Peyer's patch (tissue), 4 donors: ENCODE measurements around the gene POC1A. TPM values are rescaled to one million over a fixed set of nuclear protein-coding genes. Genes with fewer than 3 reads are reported as not detected.

Source experiments
- DNase-seq, 3 donors: peaks; one replicate each; pipeline ENCODE4 v3.0.0-alpha.2; 2017 to 2019
- H3K27ac ChIP-seq, 4 donors: fragments of 200-600 bp; sonication (generic); one replicate each; pipeline ENCODE4 v1.5.1; 2016 to 2019
- H3K27me3 ChIP-seq, 2 donors: fragments of 200-600 bp; sonication (generic); one replicate each; pipeline ENCODE4 v1.5.1; 2019
- H3K36me3 ChIP-seq, 3 donors: fragments of 200-600 bp; sonication (generic); one replicate each; pipeline ENCODE4 v1.5.1; 2016 to 2019
- H3K4me1 ChIP-seq, 4 donors: fragments of 200-600 bp; sonication (generic); one replicate each; pipeline ENCODE4 v1.5.1; 2016 to 2019
- H3K4me3 ChIP-seq, 4 donors: fragments of 200-600 bp; sonication (generic); 1 replicate in 3 of 4; 2 replicates in 1 of 4; pipeline ENCODE4 v1.5.1; 2016 to 2019; ENCODE audit warnings: mild to moderate bottlenecking in 1 of 4
- H3K9me3 ChIP-seq, 4 donors: fragments of 200-600 bp; sonication (generic); one replicate each; pipeline ENCODE4 v1.5.1; 2016 to 2019; ENCODE audit warnings: mild to moderate bottlenecking in 1 of 4
- POLR2A ChIP-seq, 2 donors: fragments of 450-650 bp; IDR thresholded peaks; one replicate each; pipeline ENCODE4 v1.5.1; 2017; ENCODE audit warnings: antibody characterized with exemption in 2 of 2, mild to moderate bottlenecking in 2 of 2, moderate library complexity in 2 of 2
- total RNA-seq, 4 donors: library from RNA; depleted of rRNA; stranded (reverse); fragments of >200 nt; gene quantifications; one replicate each; pipeline ENCODE4 v1.1.0, GENCODE V29; 2016
- TF ChIP-seq, protein P1 (sequence below), 6 experiments: fragments of 450-650 bp in 4 of 6; fragments of 200-600 bp in 2 of 6; sonication (generic) in 1 of 6; IDR thresholded peaks; one replicate each; pipeline ENCODE4 v1.5.1; 2017 to 2019; ENCODE audit warnings: antibody characterized with exemption in 6 of 6, mild to moderate bottlenecking in 3 of 6, moderate library complexity in 1 of 6

The POC1A gene
- total RNA-seq, 4 donors from 2014 or later: 3.4 to 9.3 (median 6.5) TPM

DNA sequence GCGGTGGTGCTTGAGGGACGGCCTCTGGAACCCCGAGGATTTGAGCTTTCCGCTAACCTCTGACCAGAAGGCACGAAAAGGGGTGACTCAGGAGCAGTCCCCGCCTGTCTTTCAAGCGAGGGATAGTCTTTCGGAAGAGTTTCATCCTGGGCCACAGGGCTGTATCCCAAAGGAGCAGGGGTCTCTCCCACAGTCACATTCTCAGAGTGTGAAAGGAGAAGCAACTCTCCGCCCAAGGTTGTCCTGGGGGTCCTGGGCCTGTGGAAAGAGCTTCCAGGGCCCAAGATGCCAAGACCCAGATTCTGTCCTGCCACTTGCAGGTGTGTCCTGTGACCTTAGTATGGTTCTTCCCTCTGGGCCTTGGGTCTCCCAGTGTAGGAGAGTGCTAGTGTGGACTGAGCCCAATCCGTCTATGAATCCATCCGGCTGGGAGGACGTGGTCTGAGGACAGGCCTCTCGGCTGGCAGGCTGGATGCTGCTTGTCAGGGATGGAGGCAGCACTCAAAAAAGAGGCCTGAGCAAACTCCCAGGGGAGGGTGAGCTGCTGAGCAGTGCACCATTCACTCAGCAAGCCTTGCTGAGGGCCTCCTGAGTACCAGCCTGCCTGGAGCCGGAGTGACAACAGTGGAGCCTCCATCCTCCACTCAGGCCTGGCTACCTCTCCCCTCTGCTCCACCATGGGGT, 96.3 kb downstream of the POC1A start:
- H3K27ac ChIP-seq: peak overlapping the region; percentile 38 to 91 (median 70)
- DNase-seq: no peak
- no peaks in the 10 kb centered on the region for H3K9me3 ChIP-seq
- H3K36me3 ChIP-seq: peaks cover 0 to 6% (median 0%) of the 10 kb centered on the region in 3 donors
- TF ChIP-seq, protein P1, sequence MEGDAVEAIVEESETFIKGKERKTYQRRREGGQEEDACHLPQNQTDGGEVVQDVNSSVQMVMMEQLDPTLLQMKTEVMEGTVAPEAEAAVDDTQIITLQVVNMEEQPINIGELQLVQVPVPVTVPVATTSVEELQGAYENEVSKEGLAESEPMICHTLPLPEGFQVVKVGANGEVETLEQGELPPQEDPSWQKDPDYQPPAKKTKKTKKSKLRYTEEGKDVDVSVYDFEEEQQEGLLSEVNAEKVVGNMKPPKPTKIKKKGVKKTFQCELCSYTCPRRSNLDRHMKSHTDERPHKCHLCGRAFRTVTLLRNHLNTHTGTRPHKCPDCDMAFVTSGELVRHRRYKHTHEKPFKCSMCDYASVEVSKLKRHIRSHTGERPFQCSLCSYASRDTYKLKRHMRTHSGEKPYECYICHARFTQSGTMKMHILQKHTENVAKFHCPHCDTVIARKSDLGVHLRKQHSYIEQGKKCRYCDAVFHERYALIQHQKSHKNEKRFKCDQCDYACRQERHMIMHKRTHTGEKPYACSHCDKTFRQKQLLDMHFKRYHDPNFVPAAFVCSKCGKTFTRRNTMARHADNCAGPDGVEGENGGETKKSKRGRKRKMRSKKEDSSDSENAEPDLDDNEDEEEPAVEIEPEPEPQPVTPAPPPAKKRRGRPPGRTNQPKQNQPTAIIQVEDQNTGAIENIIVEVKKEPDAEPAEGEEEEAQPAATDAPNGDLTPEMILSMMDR (IDR thresholded peaks at IDR 0.05): no peak
- no peak for TF ChIP-seq POLR2A (IDR thresholded peaks at IDR 0.05)
- H3K4me1 ChIP-seq: peaks cover 0 to 34% (median 23%) of the 10 kb centered on the region in 4 donors
- H3K4me3 ChIP-seq: peak overlapping the region; percentile 13 to 82 (median 66)
- no peaks in the 10 kb centered on the region for H3K27me3 ChIP-seq

DNA sequence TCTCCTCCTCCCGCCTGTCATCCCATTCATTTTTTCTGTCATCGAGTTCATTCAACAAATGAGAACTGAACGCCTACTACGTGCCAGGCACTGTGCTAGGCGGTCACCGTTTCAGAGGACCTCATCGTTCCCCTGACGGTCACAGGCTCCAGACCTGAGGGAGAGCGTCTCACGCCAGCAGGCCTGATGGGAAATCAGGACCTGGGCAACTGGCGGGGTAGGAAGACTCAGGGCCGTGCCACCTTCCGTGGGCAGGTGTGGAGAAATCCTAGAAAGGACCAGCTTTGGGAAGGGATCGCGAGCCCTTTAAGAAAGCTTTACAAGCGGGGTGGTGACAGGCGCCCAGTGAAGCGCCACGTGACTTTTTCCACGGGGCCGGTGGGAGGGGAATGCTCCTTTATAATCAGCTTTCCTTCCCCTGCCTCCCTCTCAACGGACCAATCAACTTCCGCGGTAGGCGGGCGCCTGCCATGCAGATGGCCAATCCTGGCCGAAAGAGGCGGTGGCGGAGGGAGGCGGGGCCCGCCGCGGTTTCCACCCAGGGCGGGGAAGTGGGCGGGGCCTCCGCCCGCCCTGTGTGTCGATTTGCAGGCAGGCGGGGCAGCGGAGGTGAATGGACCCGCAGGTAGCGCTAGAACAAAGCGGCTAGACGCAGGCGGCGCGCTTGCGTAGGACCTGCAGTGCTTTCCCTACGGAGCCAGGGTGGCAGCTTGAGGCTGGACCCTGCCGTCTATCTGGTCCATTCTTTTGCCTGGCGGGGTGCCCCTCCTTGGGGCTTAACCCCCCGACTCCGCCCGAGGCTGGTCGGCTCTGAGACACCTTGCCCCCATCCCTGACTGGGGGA, 97.0 kb downstream of the POC1A start:
- DNase-seq: peak; percentile 99 to 100 (median 100)
- H3K4me1 ChIP-seq: peaks cover 2 to 36% (median 29%) of the 10 kb centered on the region in 4 donors
- peak overlapping the region; percentile 65 to 91 (median 84) for H3K27ac ChIP-seq
- peaks cover 0 to 6% (median 0%) of the 10 kb centered on the region in 3 donors for H3K36me3 ChIP-seq
- H3K9me3 ChIP-seq: no peaks in the 10 kb centered on the region
- no peaks in the 10 kb centered on the region for H3K27me3 ChIP-seq
- TF ChIP-seq POLR2A (IDR thresholded peaks at IDR 0.05): peak in 1 of 2 donors; percentile 28
- TF ChIP-seq, protein P1 (IDR thresholded peaks at IDR 0.05): peak in 2 of 6 experiments; percentile 10
- peak overlapping the region; percentile 50 to 88 (median 81) for H3K4me3 ChIP-seq

DNA sequence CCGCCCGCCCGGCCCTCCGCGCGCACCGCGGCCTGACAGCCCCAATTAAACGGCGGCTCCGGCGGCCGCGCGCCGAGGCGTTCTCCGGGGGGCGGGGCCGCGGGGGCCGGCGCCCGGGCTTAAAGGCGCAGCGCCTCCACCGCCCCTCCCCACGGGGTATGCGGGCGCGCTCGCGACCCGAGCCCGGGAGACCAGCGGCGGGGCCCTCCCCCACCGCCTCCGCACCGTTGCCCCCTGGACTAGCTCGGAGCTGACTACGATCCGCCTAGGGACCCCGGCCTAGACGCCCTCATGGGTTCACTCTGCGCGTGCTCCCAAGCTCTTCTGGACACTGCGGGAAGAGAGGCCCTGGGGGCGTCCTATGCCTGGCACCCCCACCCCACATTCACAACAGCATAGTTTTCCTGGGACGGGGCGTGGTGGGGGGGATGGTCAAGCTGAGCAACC, 97.7 kb downstream of the POC1A start, which contains the start of gene DUSP7:
TSS of gene DUSP7 (minus strand) at position 51 of the 447 bp plus-strand sequence. CDS start 205 bp downstream, outside the sequence.
- Histone ChIP-seq H3K9me3 (no peaks in the 10 kb centered on the region), H3K36me3 (peaks cover 0 to 6% (median 0%) of the 10 kb centered on the region in 3 donors), H3K4me1 (peaks cover 3 to 42% (median 36%) of the 10 kb centered on the region in 4 donors), H3K27ac (peak within 1 kb of the TSS; percentile 65 to 91 (median 84)), H3K27me3 (no peaks in the 10 kb centered on the region), H3K4me3 (peak within 1 kb of the TSS; percentile 72 to 88 (median 81))
- TF ChIP-seq, protein P1 (IDR thresholded peaks at IDR 0.05): no peak
- TF ChIP-seq POLR2A (IDR thresholded peaks at IDR 0.05): no peak
- DNase-seq: peak; percentile 67 to 86 (median 84)

DNA sequence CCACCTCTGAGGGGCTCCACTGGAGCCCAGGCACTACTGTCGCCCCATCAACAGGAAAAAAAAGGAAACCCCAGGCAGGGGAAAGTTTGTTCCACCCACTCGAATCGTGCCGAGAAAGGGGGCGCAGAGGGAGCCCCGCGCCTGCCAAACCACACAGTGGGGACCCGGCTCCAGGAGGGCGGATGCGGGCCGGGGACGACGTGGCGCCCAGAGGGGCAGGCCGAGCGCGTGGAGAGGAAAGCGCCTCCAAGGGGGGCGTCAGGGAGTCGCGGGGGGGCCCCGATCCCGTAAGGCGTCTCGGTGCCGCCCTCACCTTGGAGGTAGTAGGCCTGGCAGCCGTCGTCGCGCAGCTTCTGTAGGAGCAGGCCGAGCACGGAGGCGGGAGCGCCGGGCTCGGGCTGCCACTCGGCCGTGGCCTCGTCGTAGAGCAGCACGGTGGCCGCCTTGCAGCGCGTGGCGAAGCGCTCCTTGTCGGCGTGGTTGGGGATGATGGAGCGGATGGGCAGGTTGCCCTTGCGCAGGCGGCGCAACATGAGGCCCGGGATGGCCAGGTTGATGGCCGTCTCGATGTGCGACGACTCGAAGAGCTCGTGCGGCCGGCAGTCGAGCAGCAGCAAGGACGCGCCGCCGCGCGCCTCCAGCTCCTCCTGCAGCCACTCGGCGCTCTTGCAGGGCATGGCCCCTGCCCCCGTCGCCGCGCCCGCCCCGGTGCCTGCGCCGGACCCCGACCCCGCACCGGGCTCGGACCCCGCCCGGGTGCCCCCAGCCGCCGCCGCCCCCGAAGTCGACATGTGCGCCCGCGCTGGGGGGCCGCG, 98.5 kb downstream of the POC1A start:
- peaks cover 3 to 49% (median 39%) of the 10 kb centered on the region in 4 donors for H3K4me1 ChIP-seq
- TF ChIP-seq POLR2A (IDR thresholded peaks at IDR 0.05): no peak
- TF ChIP-seq, protein P1 (IDR thresholded peaks at IDR 0.05): peak in 4 of 6 experiments; percentile 5 to 47 (median 24)
- no peaks in the 10 kb centered on the region for H3K9me3 ChIP-seq
- peak; percentile 36 to 75 (median 68) for DNase-seq
- peak overlapping the region; percentile 51 to 85 (median 80) for H3K27ac ChIP-seq
- H3K27me3 ChIP-seq: no peaks in the 10 kb centered on the region
- peak overlapping the region; percentile 72 to 88 (median 81) for H3K4me3 ChIP-seq
- peaks cover 0 to 14% (median 0%) of the 10 kb centered on the region in 3 donors for H3K36me3 ChIP-seq
